Mesodermal cell (in vitro differentiated cells): ENCODE results near the gene PLEKHG5.

Experiments used
- H3K27ac ChIP-seq: 2 replicates; pipeline ENCODE4 v1.7.0; 2013; ENCODE audit warnings: mild to moderate bottlenecking, low read depth, low read length, moderate library complexity; ENCODE audit not compliant: severe bottlenecking
- H3K36me3 ChIP-seq: 2 replicates; pipeline ENCODE4 v1.7.1; 2013; ENCODE audit warnings: mild to moderate bottlenecking, low read length, moderate library complexity; ENCODE audit not compliant: control insufficient read depth, insufficient read depth
- H3K4me1 ChIP-seq: one replicate; pipeline ENCODE4 v1.7.1; 2013; ENCODE audit warnings: mild to moderate bottlenecking, low read length; ENCODE audit not compliant: insufficient read depth, control insufficient read depth, poor library complexity, severe bottlenecking
- H3K4me3 ChIP-seq: 2 replicates; pipeline ENCODE4 v1.7.0; 2013; ENCODE audit warnings: low read length, control low read depth, mild to moderate bottlenecking; ENCODE audit not compliant: insufficient read depth, poor library complexity, severe bottlenecking; ENCODE audit errors: extremely low read depth
- H3K9me3 ChIP-seq: 2 replicates; pipeline ENCODE4 v1.7.1; 2013; ENCODE audit warnings: mild to moderate bottlenecking, low read length, moderate library complexity; ENCODE audit not compliant: control insufficient read depth
- WGBS, 2 experiments: methylation state at CpG; one replicate each; pipeline ENCODE4 v1.1.5; 2013; ENCODE audit warnings: missing lambda C conversion rate in 2 of 2; ENCODE audit not compliant: insufficient coverage in 2 of 2; 5-methylcytosine and 5-hydroxymethylcytosine counted together

PLEKHG5 gene

GRCh38 chr1:6510493-6510892, 19.0 kb upstream of the PLEKHG5 start:
- WGBS, 2 experiments = 80 to 95% methylated on average over 4 to 6 of the region's 6 CpGs
- Histone ChIP-seq H3K4me3 (no peak overlapping the region), H3K4me1 (peaks cover 4% of the 10 kb centered on the region), H3K27ac (no peak overlapping the region), H3K9me3 (no peaks in the 10 kb centered on the region), H3K36me3 (no peaks in the 10 kb centered on the region)

DNA sequence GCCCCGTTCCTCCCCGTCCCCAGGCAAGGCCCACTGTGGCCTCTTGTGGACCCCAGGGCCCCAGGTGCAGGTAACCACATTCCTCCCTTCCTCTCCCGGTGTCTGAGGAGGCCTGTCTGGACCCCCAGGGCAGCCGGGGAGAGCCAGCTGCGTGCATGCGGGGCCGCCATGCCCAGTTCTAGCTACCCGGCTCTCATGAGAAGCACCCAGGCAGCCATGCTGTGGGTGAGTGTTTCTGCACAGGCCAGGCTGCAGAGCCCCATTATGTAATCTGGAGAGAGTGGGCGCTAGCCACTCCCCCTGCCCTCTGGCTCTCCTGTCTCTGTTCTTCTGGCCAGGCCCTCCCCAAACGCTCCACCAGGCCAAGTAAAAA, 18.4 kb upstream of the PLEKHG5 start:
- Histone ChIP-seq H3K4me3 (no peak overlapping the region), H3K9me3 (no peaks in the 10 kb centered on the region), H3K4me1 (peaks cover 3% of the 10 kb centered on the region), H3K36me3 (no peaks in the 10 kb centered on the region), H3K27ac (no peak overlapping the region)
- WGBS, 2 experiments = 85 to 91% methylated on average over 7 to 9 of the region's 10 CpGs

DNA sequence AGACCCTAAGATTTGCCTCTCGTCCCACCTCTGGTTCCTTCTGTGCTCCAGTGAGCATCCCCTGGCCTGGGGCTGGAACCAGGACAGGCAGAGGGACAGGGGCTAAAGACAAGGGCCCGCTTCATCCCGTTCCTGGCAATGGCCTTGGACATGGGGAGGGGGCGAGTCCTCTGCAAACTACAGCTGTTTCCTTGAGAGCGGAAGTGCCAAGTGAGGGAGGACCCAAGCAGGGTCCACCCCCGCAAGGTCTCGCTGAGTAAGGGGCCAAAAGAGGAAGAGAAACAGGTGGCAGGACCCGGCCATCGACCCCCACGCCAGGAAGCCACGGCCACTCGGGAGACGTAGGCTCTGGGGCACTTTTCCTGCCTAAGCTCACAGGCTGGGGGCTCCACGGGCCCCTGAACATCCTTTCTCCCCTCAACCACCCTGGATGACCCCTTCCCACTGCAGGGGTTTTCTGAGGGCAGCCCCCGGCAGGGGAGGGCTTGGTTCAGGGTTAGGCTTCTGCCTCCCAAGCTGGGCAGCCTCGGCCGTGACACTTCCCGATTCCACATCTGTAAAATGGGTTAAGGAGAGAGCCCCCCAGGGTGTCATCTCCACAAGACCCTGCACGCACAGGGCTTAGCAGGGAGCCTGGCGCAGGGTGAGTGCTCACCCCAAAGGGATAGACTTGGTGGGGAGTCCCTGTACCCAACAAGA, 17.9 kb upstream of the PLEKHG5 start:
- Histone ChIP-seq H3K36me3 (no peaks in the 10 kb centered on the region), H3K4me1 (peaks cover 3% of the 10 kb centered on the region), H3K27ac (no peak overlapping the region), H3K4me3 (no peak overlapping the region), H3K9me3 (no peaks in the 10 kb centered on the region)
- 85 to 86% methylated on average over 12 to 18 of the region's 20 CpGs for WGBS, 2 experiments

GRCh38 chr1:6508816-6509189, 17.3 kb upstream of the PLEKHG5 start:
- Histone ChIP-seq H3K9me3 (no peaks in the 10 kb centered on the region), H3K4me3 (no peak overlapping the region), H3K4me1 (peaks cover 3% of the 10 kb centered on the region), H3K27ac (no peak overlapping the region), H3K36me3 (no peaks in the 10 kb centered on the region)
- WGBS, 2 experiments = 83 to 90% methylated on average over 10 to 11 of the region's 11 CpGs

DNA sequence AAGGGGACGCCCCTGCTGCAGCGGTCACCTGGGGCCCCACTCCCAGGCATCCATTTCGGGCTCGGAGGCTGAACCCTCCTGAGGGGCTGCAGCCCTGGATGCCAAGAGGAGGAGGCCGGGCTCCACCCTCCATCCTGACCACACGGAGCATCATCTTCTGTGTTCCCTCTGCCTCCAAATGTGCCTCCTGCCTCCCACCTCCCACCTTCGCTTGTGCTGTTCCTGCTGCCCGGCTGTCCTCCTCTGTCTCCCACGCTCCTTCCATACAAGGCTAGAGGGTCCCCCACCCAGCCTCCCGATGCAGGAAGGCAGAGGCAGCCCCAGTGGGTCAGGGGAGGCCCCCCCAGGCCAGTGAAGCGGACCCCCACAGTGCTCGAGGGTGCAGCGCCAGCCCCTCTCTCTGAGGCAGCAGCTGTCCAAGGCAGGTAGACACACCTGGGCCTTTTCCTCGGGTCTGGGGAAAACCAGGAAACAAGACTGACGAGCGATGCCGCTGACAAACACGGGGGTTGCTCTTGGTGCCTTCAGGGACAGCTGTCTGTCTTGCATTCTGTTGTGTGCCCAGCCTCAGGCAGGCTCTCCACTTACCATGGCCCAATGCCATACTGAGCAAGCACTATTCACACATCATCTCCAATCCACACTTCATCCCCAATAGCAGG, 16.8 kb upstream of the PLEKHG5 start:
- peaks cover 3% of the 10 kb centered on the region for H3K4me1 ChIP-seq

DNA sequence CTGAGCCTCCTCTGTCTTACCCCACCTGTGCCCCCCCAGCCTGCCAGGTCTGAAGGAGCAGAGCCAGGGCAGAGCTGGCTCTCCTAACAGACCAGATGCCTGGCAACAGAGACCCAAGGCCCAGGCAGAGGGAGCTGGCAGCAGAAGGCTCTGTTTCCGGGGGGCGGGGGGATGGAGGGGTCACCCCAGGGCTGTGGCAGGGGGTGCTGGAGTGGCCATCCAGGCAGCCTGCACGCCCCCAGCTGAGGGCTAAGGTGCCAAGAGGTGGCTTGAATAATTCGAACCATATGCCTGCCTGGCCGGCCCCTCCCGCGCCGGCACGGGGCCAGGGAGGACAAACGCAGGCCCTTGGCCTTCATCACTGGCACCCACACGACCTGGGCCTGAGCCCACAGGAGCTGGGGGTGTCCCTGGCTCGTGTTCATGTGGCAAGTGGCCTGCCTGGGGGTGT, 16.0 kb upstream of the PLEKHG5 start:
- WGBS, 2 experiments = 95% methylated on average over 11 to 12 of the region's 12 CpGs
- no peak overlapping the region for H3K27ac ChIP-seq

More for the DNA sequence above, 16.8 kb upstream of the PLEKHG5 start:
- Histone ChIP-seq H3K9me3 (no peaks in the 10 kb centered on the region), H3K27ac (no peak overlapping the region), H3K4me3 (no peak overlapping the region), H3K36me3 (no peaks in the 10 kb centered on the region)
- WGBS, 2 experiments = 83 to 85% methylated on average over 14 to 18 of the region's 18 CpGs

DNA sequence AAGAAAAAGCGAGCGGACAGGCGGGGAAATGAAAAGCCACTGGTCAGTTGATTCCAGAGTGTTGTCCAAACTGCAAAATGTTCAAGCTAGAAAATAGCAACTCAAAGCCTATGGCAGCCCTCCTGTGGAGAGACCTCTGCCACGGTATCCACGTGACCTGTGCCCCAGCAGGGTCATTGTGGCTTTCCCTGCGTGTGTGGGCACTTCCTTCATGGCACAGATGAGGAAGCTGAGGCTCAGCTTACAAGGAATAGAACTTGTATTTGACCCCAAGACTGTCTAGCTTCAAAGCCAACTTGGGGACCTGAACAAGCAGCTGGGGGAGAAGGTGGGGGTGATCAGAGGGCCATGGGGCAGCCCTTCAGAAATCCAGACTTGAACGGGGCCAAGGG, 15.6 kb upstream of the PLEKHG5 start:
- Histone ChIP-seq H3K4me3 (no peak overlapping the region), H3K27ac (no peak overlapping the region), H3K9me3 (no peaks in the 10 kb centered on the region), H3K36me3 (no peaks in the 10 kb centered on the region), H3K4me1 (peaks cover 3% of the 10 kb centered on the region)
- WGBS, 2 experiments = 82 to 96% methylated on average over 7 of the region's 7 CpGs

More for the DNA sequence above, 16.0 kb upstream of the PLEKHG5 start:
- H3K36me3 ChIP-seq = no peaks in the 10 kb centered on the region
- no peak overlapping the region for H3K4me3 ChIP-seq
- H3K9me3 ChIP-seq = no peaks in the 10 kb centered on the region
- peaks cover 3% of the 10 kb centered on the region for H3K4me1 ChIP-seq

GRCh38 chr1:6506210-6507036, 15.0 kb upstream of the PLEKHG5 start:
- peaks cover 3% of the 10 kb centered on the region for H3K4me1 ChIP-seq
- H3K4me3 ChIP-seq = no peak overlapping the region
- no peaks in the 10 kb centered on the region for H3K36me3 ChIP-seq
- no peaks in the 10 kb centered on the region for H3K9me3 ChIP-seq
- no peak overlapping the region for H3K27ac ChIP-seq
- WGBS, 2 experiments = 85% methylated on average over 26 to 28 of the region's 31 CpGs

GRCh38 chr1:6505367-6506209, 14.1 kb upstream of the PLEKHG5 start:
- Histone ChIP-seq H3K4me3 (no peak overlapping the region), H3K4me1 (peaks cover 3% of the 10 kb centered on the region), H3K27ac (no peak overlapping the region), H3K36me3 (no peaks in the 10 kb centered on the region), H3K9me3 (no peaks in the 10 kb centered on the region)
- WGBS, 2 experiments = 93 to 94% methylated on average over 20 to 31 of the region's 31 CpGs

GRCh38 chr1:6504887-6505286, 13.4 kb upstream of the PLEKHG5 start:
- WGBS, 2 experiments = 89 to 91% methylated on average over 14 to 15 of the region's 15 CpGs
- no peaks in the 10 kb centered on the region for H3K9me3 ChIP-seq

More at GRCh38 chr1:6504887-6505286, 13.4 kb upstream of the PLEKHG5 start:
- H3K4me3 ChIP-seq = no peak overlapping the region
- no peaks in the 10 kb centered on the region for H3K36me3 ChIP-seq
- peaks cover 3% of the 10 kb centered on the region for H3K4me1 ChIP-seq
- H3K27ac ChIP-seq = no peak overlapping the region
